GM19193 (cell line): ENCODE measurements around the gene SLC6A13.

Source experiments
- POLR2A ChIP-seq: IDR thresholded peaks from 4 replicates; pipeline ENCODE4 v1.6.1; 2011; ENCODE audit not compliant: insufficient read depth, insufficient read length; ENCODE audit errors: extremely low read depth

SLC6A13 gene

GRCh38 chr12:227923-228845 lies 34.5 kb downstream of the SLC6A13 start:
- no peak for TF ChIP-seq POLR2A

GRCh38 chr12:227286-227915 lies 35.2 kb downstream of the SLC6A13 start:
- no peak for TF ChIP-seq POLR2A

DNA sequence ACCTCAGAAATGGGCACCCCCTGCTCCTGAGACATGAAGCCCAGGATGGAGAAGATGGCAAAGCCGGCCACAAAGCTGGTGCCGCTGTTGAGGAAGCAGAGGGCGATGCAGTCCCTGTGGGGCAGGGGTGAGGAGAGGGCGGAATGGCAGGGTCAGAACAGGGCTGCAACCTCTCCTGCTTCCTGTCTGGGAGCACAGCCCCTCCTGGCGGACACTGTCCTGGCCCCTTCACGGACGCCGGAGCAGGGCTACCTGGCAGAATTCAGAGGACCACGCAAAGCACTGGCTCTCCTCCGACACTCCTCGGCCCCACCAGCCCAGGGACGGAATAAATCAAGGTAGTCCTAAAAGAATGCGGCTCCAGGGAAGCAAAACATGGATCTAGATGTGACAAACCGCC lies 36.2 kb downstream of the SLC6A13 start:
- no peak for TF ChIP-seq POLR2A

DNA sequence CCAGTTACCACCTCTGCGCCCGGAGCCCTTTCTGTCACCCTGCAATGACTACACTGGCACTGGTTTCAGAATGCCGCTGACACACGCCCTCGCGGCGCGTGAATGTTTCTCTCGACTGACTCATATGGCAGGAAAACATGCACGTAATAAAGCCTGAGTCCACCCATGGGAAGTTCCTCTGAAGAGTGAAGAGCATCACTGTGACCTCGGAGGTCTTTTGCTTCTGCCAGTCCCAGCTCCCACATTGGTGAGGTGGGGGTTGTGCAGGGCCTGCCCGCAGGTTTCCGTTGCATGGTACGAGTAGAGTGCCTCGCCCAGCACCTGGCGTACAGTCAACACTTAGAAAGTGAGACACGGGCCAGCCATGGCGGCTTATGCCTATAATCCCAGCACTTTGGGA lies 37.6 kb downstream of the SLC6A13 start:
- no peak for TF ChIP-seq POLR2A

DNA sequence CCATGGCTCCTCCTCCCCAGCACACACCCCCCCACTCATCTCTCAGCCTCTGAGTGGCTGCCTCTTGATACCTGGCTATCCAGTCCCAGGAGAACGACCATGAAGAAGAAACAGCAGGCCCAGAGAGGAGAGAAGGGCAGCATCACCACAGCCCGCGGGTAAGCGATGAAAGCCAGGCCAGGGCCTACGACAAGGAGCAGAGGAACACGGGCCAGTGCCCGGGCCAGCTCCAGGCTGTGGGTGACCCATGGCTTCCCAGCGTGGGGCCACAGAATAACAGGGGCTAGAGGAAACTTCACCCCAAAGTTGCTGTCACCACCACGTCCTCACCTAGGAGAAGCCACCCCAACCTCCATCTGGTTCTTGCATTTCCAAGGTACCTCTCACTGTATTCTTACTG lies 38.3 kb downstream of the SLC6A13 start:
- no peak for TF ChIP-seq POLR2A

GRCh38 chr12:223841-224240 lies 38.8 kb downstream of the SLC6A13 start:
- TF ChIP-seq POLR2A: no peak

GRCh38 chr12:221736-222135 lies 40.9 kb downstream of the SLC6A13 start:
- TF ChIP-seq POLR2A: no peak

GRCh38 chr12:220946-221550 lies 41.6 kb downstream of the SLC6A13 start:
- no peak for TF ChIP-seq POLR2A

DNA sequence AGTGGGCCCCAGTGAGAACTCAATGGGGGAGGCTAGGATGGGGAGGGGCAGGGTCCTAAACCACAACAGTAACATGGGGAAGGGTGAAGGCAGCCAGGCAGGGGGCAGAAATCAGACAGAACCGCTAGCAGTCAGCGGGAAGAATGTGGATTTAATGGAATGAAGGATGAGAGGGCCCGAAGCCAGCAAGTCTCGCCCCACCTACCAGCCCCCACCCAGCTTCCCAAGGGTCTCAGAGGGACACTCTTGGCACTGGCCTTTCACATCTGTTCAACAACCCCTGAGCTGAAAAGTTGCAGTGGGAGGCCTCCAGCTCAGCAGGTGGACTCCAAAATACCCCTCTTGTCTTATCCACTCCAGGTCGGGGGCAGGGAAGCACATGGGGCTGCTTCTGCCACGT lies 42.1 kb downstream of the SLC6A13 start:
- TF ChIP-seq POLR2A: no peak

- no peak for TF ChIP-seq POLR2A
These were observed 42.7 kb downstream of the SLC6A13 start for GRCh38 chr12:219891-220352.

DNA sequence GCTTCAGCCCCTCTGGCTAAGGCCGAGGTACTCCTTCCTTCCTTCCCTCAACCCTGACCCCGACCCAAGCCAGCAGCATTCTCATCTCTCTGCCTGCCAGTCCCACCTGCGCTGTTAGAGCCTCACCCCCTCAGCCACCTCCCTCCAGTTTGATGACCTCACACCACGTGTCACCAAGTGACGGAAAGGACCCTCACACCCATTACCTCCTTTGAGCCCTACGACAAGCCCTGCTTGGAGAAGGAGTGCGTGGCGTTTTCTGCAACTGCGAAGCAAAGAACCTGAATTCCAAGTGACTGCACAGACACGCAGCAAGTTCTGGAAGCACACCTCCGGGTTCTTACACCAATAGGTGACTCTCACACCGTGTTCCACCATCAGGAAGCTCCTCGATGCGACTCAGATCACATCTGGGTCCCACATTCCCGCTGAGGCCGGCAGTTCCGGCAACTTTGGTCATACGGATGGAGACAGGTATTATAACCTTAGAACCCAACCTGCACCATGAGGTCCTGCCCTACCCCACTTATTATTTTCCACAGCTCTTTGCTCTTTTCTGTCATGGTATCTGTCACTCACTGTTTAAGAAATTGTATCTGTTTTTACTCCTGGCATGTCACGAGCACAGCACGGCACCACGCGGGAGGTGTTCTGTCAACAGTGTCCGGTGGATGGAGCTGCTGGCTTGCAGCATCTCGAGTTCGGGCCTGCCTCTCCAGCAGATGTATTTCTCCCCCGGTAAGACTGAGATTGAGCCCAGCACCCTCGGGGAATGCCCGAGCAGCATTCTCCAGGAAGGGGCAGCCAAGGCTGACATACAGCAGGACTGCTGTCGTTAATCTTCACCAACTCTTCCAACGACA lies 43.7 kb downstream of the SLC6A13 start:
- TF ChIP-seq POLR2A: no peak

- TF ChIP-seq POLR2A: no peak
These were observed 44.4 kb downstream of the SLC6A13 start for GRCh38 chr12:218221-218620.

DNA sequence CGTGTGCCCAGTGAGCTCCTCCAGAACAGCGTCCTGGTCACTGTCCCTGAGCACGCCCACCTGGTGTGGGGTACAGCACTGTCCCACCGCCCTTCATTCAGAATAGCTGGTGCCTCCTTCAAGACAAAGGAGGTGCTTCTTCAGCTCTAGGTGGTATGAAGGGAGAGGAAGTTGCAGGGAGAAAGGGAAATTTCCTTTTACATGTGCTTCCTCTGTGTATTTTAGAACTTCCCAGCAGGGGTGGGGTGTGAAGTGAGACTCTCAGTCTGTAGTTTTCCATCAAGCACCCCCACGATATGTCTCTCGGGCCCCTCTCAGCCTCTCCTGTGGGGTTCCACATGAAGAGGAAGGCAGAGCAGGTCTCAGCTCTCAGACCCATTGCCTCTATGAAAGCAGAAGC lies 47.5 kb downstream of the SLC6A13 start:
- TF ChIP-seq POLR2A: no peak

DNA sequence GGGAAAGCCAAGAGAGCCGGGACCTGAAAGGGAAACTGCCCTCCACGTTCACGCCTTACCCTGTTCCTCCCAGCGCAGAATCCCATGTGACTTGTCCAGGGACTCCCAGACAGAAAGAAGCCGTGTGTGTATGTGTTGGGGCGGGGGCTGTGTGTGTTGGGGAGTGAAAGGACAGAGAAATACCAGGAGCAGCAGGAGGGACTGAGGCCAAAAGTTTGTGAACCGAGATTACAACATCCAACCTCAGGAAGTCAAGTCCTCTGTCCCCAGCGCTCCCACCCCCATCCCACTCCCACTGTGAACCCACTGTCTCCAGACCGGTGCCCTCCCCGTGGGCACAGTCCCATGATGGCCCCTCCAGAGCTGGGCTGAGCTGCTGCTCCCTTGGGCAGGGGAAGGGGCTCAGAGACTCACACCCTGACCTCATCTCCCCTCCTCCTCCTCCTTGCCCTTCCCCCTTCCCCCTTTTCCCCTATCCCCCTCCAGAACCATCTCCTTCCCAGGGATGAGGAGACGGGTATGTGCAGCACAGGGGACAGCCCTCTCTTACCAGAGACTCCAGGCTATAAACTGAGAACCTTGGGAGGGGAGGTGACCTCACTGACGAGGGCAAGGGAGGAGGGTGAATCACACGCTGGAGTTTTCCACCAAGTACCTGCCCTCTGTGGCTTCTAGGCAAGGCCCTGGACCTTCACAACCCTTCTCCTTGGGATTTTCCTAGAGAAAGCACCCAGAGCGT lies 48.5 kb downstream of the SLC6A13 start, which contains the start of gene SLC6A12:
Gene SLC6A12, minus strand, starts transcription at position 155 of the 739 bp plus-strand sequence. CDS start 4,171 bp downstream, outside the sequence.
- TF ChIP-seq POLR2A: no peak
